Activated T-helper 1 cell treated with anti-CD3 and anti-CD28 coated beads, Interleukin-2, amount 50 U/mL, for 16 hours (primary cell): ENCODE data around the gene ZNF425.
"Not testable (repeated sequence)": the region's sequence is repeated elsewhere in the genome, so short reads cannot be mapped to it uniquely, and the experiment has no call there.

Experiments
- DNase-seq, 2 donors: peaks; one replicate each; pipeline ENCODE4 v3.0.0-alpha.2; 2020; ENCODE audit warnings: low read depth in 1 of 2, low spot score in 1 of 2

Gene ZNF425

DNA sequence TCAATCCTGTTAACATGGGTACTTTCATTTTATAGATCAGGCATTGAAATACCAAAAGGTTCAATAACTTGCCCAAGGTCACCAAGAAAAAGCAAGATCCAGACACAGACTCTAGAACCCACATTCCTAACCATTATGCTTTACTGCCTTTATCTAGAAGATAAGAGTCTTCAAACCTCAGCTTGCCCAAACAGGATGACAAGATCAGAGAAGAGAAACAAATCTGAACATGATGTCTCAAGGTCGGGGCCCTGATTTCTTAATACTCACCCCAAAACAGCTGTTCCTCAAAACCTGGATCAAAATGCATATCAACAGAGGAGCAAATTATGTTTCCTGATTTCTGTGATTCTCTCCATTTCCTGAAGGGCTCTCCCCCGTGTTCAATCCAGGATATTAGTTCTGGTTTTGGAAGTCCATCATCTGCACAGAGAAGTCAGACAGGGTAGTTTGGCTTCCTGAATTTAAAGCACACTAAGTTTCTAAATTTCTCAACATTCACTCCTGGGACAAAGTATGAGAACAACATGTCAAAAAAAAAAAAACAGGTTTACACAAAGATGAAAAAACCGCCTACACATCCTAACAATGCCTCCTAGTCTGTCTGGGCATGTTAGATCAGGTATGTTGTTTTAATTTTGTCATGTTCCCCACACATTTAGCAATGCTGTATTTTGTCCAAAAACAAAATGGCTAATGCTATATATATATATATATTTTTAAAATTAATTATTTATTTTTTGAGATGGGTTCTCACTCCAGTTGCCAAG lies 51.8 kb downstream of the ZNF425 start:
- DNase-seq: no peak

DNA sequence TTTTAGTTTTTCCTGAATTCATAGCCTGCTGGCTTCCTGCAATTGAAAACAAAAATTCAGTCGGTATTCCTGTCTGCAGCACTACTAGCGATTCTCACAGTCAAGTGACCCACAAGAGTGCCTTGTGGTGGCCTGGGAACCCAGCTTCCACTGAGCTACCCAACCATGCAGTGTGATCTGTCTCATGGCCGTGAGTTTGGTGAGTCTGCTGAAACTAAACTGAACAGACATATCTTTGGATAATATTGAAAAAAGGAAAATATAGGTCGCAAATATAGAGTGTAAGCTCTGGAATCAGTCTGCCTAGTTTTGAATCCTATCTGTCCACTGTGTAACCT lies 53.7 kb downstream of the ZNF425 start:
- no peak for DNase-seq

DNA sequence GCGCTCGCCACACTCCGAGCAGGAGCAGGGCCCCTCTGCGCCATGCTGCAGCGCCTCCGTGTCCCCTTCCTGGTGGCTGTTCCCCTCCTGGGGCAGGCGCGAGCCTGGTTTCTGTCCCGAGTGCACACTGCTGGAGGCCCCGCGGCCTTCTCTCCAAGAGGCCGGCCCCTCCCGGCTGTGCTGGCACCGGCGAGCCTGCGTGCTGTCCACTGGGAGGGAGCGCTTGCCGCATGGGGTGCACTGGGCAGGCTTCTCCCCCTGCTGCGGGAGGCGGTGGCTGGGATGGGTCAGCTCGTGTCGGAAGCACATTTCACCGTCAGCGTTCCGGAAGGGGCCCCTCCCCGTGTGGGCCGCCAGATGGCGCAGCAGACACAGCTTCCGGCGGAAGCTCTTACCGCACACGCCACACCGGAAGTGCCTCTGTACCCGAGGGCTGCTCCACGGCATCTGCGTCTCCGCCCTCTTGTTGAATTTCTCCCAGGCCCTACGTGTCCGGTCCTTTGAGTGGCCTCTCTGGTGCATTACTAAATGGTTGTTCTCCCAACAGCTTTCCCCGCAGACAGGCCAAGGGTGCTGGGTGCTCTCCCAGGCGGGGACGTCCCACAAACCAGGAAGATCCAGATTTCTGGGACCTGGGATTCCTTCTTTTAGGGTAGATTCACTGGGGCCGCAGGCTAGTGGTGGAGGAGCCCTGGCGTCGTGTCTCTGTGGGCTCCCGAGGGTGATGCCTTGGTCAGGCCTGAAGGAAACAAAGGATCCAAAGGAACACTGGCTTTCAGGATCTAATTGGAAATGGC lies 54.3 kb downstream of the ZNF425 start:
- peak in 1 of 2 donors; percentile 39 for DNase-seq

DNA sequence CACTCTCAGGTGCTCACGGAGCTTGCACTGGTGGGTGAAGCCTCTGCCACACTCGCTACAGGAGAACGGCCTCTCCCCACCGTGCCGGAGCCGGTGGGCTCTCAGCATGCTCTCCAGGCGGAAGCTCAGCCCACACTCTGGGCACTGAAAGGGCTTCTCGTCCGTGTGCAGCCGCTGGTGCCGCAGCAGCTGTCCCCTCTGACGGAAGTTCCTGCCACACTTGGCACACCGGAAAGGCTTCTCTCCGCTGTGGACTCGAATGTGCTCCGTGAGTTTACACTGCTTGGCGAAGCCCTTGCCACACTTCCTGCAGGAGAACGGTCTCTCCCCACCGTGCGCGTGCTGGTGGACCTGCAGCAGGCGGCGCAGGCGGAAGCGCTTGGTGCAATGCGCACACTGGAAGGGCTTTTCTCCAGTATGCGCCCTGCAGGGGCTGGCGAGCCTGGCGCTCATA lies 54.9 kb downstream of the ZNF425 start:
- no peak for DNase-seq

DNA sequence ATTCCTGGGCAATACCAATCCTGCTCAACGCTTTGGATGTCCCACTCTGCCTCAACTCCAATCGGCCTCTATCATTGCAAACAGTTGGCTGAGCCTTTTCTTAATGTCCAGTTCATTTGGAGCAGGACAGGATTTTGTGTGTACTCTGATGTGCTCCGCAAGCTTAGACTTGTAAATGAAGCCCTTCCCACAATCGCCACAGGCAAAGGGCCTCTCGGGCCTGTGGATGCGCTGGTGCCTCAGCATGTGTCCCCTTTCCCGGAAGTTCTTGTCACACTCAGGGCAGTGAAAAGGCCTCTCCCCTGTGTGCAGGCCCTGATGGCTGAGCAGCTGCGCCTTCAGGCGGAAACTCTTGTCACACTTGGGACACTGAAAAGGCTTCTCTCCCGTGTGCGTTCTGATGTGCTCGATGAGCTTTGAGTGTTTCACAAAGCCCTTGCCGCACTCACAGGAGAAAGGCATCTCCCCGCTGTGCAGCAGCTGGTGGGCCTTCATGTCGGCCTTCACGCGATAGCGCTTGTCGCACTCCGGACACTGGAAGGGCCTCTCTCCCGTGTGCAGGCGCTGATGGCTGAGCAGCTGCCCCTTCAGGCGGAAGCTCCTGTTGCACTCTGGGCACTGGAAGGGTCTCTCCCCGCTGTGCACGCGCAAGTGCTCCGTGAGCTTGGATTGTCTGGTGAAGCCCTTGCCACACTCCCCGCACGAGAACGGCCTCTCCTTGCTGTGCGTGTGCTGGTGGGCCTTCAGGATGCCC lies 55.6 kb downstream of the ZNF425 start:
- DNase-seq: no peak

DNA sequence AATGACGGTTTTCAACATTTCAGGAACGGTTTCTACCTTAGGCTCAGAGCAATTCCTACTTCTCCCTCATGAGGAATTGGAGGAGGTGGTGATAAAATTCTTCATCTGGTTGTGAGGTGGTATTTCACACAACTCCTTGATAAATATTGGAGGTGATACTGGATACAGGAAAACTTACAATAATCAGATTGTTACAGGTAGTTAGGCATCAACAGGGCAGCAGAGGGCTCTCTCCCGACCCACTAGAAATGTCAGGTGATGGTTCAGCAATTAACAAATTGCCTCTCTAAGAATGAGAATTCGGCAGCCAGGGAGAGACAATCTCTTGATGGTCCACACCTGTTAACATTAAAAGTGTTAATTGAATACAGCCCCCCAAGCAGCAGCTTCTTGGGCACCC lies 58.3 kb downstream of the ZNF425 start:
- no peak for DNase-seq

DNA sequence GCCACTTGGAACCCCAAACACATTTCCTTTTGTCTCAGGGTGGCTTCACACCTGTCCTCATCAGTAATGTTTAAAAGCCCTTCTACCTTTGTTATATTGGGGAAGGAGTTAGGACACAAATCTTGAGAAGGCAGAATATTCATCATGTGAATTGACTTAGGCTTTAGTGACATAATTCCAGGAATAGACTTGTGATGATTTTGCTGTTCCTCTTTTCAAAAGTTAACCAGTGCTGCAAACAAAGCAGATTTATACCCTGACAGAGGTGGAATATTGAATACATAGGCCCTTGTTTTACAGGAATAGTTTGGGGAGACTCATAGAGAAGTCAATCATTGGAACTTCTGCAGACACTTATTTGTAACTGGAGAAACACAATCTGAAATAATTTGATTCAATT lies 62.6 kb downstream of the ZNF425 start:
- DNase-seq: no peak

DNA sequence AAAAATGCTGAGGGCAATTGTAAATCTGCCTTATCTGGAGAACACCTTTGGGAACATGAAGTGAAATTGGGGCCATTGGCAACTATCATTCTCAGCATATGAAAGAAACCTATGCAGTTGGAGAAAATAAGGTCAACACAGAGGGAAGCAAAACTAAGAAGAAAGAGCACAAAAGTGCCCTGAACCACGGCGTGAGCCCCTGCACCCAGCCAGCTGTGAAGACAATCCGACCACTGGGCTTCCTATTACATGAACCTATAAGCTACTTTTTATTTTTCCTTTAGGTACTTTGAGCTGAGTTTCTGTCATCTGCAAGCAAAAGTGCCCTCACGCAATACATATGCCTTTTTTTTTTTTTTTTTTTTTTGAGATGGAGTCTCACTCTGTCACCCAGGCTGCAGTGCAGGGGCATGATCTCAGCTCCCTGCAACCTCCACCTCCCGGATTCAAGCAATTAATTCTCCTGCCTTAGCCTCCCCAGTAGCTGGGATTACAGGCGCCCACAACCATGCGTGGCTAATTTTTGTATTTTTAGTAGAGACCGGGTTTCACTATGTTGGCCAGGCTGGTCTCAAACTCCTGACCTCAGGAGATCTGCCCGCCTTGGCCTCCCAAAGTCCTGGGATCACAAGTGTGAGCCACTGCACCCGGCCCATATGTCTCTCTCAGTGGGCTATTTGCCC lies 63.8 kb downstream of the ZNF425 start:
- DNase-seq: not testable (repeated sequence)

DNA sequence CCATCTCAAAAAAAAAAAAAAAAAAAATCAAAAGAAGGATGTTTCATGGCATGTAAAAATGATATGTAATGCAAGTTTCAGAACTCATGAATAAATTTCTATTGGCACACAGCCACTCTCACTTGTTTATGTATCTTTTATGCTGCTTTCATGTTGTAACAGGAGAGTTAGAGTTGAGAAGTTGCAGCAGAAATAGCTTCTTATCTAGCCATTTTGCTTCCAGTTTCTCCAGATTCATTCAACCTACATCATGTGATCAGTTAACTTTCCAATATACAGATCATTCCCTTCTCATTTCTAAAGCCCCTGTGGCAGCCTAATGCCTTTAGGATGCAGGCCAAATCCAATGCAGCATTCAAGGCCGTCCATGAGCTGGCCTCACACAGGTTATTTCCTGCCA lies 66.0 kb downstream of the ZNF425 start:
- DNase-seq: no peak

DNA sequence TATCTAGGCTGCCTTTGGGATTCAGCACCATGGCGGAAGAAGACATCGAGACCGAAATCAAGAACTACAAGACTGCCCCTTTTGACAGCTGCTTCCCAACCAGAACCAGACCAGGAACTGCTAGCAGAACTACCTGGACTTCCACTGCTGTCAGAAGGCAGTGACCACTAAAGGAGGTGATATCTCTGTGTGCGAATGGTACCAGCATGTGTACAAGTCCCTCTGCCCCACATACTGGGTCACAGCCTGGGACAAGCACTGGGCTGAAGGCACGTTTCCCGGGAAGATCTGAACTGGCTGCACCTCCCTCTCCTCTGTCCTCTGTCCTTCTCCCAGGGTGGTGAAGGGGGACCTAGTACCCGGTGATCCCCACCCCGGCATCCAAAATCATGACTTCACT lies 72.2 kb downstream of the ZNF425 start:
- no peak for DNase-seq

DNA sequence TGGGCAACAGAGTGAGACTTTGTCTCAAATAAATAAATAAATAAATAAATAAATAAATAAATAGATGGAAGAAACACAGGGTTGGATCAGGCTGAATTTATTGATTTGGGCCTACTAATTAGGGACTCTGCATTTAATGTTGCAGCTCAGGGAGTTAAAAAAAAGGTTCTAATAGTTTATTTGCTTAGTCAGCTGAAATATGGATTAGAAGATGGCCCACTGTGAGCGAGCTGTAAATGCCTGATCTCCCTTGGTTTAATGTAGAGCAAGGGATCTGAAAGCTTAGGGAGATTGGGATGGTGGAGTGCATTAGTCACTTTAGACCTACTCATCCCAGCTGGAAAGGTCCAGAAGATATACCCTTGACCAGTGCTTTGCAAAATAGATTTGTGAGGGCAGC lies 72.7 kb downstream of the ZNF425 start:
- no peak for DNase-seq
